ENCODE data around the gene CAMP.

CAMP gene

DNA sequence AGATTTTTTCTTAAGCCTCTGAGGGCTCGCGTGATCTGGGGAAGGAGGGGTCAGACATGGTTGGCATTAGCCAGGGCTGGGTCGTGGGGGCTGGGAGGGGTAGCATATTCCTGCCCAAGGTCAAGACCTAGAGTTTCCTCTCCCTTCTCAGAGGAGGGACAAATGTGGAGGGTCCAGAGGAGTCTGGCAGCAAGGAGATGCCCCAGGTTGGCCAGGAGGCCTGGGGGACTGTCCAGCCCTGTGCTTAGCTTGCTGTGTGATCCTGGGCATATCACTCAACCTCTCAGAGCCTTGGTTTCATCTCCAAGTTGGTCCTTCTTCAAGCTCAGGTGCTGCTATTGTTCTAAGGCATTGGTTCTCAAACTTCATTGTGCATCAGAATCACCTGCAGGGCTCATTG is 9.1 kb upstream of the CAMP start:
- DNase-seq (ENCODE audit: low read depth in 2 of 2, low spot score in 1 of 2) = no peak

DNA sequence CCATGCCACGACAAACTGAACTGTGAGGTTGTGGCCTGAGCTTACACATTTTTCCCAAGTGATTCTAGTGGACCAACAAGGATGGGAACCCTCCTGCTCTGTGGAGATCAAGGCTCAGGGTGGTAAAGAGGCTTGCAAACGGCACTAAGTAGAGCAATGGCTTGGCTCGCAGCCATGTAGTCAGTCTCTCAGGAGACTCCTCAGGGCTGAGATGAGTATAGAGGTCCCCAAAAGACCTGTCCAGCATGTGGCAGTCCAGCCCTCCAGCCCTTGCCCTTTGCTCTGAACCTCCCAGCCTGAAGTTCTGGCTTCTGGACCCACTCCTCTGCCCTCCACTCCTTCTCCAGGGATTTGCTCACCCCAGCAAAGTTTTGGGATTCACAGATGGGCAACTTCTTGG is 8.3 kb upstream of the CAMP start:
- DNase-seq (ENCODE audit: low read depth in 2 of 2, low spot score in 1 of 2) = no peak

DNA sequence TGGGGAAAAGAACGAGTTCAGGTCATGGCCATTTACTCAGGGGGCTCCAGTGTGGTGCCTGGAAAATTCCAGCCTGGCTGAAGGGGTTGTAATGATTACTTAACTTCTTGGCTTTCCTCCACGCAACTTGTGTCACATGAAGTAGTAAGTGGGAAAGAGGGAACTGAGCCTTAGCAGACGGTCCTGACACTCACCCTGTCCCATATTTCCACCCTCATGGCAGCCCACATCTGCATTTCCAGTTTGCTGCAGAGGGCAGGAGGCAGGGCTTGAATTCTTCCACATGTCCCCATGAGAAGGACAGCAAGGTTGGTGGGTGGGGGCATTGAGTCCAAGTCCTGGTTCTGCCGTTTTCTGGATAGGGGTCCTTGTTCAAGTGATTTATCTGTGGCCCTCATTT is 7.8 kb upstream of the CAMP start:
- no peak for DNase-seq (ENCODE audit: low read depth in 2 of 2, low spot score in 1 of 2)

DNA sequence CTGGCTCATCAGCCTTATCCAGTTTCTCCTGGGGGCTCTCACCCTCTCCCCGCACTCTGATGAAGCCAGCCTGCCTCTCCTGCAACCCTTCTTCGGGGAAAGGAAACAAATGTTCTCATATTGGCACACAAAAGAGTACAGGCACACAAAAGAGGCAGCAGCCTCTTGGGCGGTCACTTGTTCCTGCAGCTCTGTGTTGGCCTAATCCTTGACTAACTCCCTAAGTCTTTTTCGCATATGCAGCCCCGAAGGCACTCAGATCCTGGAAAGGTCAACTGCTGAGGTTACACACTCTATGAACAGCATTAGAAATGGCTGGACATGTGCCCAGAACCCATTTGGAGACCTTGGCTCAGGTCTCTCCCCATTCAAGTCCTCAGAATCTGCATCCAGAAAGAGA is 7.4 kb upstream of the CAMP start:
- no peak for DNase-seq (ENCODE audit: low read depth in 2 of 2, low spot score in 1 of 2)

DNA sequence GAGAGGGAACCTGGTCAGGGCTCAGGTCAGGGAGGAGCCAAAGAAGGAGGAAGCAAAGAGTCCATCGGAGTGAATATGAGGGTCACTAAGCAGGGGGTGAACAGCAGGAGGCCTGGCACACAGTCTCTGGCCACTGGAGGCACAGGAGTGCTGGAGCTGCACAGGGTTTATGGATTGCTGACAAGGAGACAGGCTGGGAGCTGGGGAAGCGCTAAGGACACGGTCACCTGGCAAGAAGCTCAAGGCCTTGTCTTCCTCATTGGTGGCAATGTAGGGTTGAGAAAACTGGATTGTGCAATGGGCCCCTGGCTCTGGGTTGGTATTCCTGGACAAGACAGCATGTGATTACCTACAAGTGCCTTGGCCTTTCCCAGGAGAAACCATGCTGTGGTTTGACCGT is 5.8 kb upstream of the CAMP start:
- no peak for DNase-seq (ENCODE audit: low read depth in 2 of 2, low spot score in 1 of 2)

- DNase-seq (ENCODE audit: low read depth in 2 of 2, low spot score in 1 of 2) = no peak
Observed at GRCh38 chr3:48218537-48218936, 4.8 kb upstream of the CAMP start.

- DNase-seq (ENCODE audit: low read depth in 2 of 2, low spot score in 1 of 2) = no peak
Observed at GRCh38 chr3:48219543-48219942, 3.8 kb upstream of the CAMP start.

DNA sequence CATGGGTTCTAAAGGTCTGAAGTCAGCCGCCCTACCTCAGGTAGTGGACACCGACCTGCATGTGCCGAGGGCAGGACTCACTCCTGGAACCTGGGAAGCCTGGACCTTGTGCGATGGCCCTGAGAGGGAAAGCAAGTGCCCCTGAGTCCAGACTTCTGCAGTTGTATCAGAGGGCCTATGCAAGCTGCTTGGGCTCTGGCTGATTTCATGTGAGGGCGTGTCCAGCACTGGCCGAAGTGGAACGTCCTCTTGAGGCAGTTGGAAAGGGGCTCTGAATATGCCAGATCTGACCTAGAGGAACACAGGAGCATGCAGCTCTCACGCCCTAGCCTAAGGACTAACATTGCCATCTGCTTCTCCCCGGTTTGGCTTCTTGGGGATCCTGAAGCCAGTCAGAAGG is 2.5 kb upstream of the CAMP start:
- no peak for DNase-seq (ENCODE audit: low read depth in 2 of 2, low spot score in 1 of 2)

- DNase-seq (ENCODE audit: low read depth in 2 of 2, low spot score in 1 of 2) = no peak
Observed at GRCh38 chr3:48225587-48225986, 2.3 kb downstream of the CAMP start.

DNA sequence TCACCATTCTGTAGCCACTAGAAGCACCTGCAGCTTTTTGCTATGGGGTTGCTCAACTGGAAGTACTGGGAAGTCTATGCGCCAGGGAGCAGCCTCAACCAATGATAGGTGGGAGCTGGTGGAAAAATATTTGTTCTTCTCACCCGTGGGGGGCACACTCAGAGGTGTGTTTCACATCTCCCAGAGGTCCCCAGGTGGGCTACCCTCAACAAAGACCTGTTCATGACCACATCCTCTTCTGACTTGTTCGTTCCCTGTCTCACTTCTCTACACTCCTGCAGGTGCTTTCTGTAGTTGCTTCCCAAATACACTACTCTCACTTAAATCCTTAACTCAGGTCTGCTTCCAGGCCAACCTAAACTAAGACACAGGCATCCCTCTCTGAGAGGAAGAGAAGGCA is 3.6 kb downstream of the CAMP start:
- no peak for DNase-seq (ENCODE audit: low read depth in 2 of 2, low spot score in 1 of 2)

GRCh38 chr3:48232232-48232631 is 8.9 kb downstream of the CAMP start:
- no peak for DNase-seq (ENCODE audit: low read depth in 2 of 2, low spot score in 1 of 2)

GRCh38 chr3:48232734-48233133 is 9.4 kb downstream of the CAMP start:
- peak in 1 of 2 donors; percentile 35 for DNase-seq (ENCODE audit: low read depth in 2 of 2, low spot score in 1 of 2)

DNA sequence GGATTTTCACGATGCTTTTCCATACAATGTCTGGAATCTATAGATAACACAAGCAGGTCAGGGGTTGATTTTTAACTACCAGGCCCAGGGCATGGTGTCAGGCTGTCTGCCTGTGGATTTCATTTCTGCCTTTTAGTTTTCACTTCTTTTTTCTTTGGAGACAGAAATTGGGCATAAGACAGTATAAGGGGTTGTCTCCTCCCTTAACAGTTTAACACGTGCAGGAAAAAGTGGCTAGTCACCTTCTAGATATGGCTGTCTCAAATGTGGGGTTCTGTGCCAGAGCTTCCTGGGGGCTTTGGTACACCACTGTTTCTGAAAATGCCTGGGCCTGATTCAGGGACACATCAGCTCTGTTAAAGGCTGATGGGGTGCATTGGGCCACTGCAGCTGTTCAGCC is 10.2 kb downstream of the CAMP start:
- DNase-seq (ENCODE audit: low read depth in 2 of 2, low spot score in 1 of 2) = no peak

- DNase-seq (ENCODE audit: low read depth in 2 of 2, low spot score in 1 of 2) = no peak
Observed at GRCh38 chr3:48236531-48236930, 13.2 kb downstream of the CAMP start.

GRCh38 chr3:48238531-48239085 is 15.3 kb downstream of the CAMP start:
- DNase-seq (ENCODE audit: low read depth in 2 of 2, low spot score in 1 of 2) = no peak

- no peak for DNase-seq (ENCODE audit: low read depth in 2 of 2, low spot score in 1 of 2)
Observed at GRCh38 chr3:48240000-48240963, 17.0 kb downstream of the CAMP start.

DNA sequence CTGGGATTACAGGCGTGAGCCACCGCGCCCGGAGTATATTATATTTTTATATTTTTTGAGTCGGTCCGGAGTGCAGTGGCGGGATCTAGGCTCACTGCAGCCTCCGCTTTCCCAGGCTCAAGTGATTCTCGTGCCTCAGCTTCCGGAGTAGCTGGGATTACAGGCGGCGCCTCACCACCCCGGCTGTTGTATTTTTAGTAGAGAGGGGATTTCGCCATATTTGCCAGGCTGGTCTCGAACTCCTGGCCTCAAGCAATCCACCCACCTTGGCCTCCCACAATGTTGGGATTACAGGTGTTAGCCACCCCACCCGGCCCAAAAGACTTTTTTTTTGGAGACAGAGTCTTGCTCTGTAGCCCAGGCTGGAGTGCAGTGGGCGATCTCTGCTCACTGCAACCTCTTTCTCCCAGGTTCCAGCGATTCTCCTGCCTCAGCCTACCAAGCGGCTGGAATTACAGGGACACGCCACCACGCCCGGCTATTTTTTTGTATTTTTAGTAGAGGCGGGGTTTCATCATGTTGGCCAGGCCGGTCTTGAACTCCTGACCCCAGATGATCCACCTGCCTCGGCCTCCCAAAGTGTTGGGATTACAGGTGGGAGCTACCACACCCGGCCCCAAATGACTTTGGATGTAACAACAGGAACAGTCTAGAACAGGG is 18.6 kb downstream of the CAMP start:
- DNase-seq (ENCODE audit: low read depth in 2 of 2, low spot score in 1 of 2) = no peak

GRCh38 chr3:48243886-48244285 is 20.6 kb downstream of the CAMP start:
- no peak for DNase-seq (ENCODE audit: low read depth in 2 of 2, low spot score in 1 of 2)

DNA sequence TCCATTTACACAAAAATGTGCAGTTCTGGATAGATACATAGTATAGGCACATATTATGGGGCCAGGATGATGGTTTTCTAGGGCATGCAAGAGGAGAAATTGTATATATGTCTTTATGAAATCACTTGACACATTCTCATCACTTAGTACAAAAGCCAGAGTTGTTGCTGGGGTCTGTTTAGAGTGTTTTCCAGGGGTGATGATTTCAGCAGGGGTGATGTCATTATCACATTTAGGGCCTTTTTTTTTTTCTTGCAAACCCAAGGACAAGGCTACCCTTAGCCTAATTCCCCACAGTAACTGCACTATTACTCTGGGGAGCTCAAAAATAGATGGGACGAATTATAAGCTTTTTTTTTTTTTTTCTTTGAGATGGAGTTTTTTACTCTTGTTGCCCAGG is 21.2 kb downstream of the CAMP start:
- no peak for DNase-seq (ENCODE audit: low read depth in 2 of 2, low spot score in 1 of 2)

DNA sequence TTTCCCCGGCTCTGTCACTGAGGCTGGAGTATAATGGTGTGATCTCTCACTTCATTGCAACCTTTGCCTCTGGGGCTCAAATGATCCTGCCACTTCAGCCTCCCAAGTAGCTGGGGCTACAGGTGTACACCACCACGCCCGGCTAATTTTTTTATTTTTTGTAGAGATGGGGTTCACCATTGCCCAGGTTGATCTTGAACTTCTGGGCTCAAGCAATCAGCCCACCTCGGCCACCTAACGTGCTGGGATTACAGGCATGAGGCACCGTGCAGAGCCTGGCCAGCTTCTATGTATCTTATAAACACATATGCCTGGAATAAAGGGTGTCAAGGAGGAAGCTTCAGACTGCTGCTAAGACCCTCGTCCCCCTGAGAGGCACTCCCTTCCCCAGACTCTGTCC is 21.8 kb downstream of the CAMP start:
- DNase-seq (ENCODE audit: low read depth in 2 of 2, low spot score in 1 of 2) = no peak

DNA sequence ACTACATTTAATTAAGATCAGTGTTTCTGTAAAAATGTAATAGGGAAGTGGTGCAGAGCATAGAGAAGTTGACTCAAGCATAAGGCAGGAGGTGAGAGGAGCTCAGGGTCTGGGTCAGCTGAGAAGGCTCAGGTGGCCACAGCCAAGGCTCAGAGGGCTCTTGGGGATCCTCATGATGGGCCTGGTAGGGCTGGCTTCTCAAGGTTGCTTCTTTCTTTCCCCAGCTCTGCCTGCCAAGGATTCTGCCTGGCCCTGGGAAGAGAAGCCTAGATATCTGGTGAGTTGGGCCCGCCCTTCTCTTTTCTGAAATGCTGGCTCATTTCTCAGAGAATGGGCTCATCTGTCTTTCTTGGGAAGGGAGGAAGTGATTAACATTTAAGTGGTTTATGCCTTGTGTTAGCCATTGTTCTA is 24.1 kb downstream of the CAMP start:
- DNase-seq (ENCODE audit: low read depth in 2 of 2, low spot score in 1 of 2) = no peak

DNA sequence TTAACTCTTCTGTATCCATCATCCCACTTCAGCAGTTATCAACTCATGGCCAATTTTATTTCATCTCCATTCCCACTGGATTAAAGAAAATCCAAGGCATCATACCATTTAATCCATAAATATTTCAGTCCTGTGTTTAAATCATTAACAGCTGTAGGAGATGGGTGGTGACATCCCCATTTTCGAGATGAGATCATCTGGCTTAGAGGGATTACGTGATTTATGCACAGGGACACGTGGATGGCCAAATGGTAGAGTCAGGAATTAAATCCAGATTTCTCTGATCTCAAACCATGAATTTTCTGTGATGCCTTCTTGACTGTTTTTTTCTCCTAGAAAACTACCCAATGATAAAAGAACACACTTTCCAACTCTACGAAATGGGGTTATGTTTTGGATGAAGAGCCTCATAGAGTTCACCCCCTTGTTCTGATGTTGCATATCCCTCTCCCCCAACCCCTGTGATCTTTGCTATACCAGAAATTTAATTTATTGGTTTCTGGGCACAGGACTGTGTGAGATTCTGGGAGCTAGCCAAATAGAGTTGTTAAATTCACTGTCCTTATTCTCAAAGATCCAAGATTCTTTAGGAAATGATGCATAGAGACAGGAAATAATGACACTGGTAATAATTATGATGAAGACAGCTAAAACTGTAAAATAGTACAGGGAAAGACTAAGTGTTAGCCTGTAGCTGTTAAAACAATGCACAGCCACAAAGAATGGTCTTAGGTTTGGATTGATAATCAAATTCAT is 25.0 kb downstream of the CAMP start:
- DNase-seq (ENCODE audit: low read depth in 2 of 2, low spot score in 1 of 2) = no peak

All from stimulated activated CD8-positive, alpha-beta memory T cell treated with anti-CD3 and anti-CD28 coated beads, Interleukin-4, amount 100 ng/mL, for 1 hour (primary cell).